SH-SY5Y (cell line): ENCODE results near the gene MGA.

Source experiments
- GATA2 ChIP-seq: IDR thresholded peaks from 2 replicates; pipeline ENCODE4 v1.6.1; 2011; ENCODE audit warnings: mild to moderate bottlenecking, low read depth, low read length
- GATA3 ChIP-seq: IDR thresholded peaks from 2 replicates; pipeline ENCODE4 v1.6.1; 2011; ENCODE audit warnings: low read depth, mild to moderate bottlenecking, low read length, moderate library complexity

- TF ChIP-seq GATA2, result no peak
- TF ChIP-seq GATA3, result no peak
These were observed 12.9 kb upstream of the MGA start for GRCh38 chr15:41647262-41647661.
